Lower lobe of right lung (tissue), 2 donors: ENCODE results near the gene ZDHHC22. TPM values are rescaled to one million over a fixed set of nuclear protein-coding genes. Genes with fewer than 3 reads are reported as not detected.

Experiments used
- ATAC-seq, 2 donors: fragments of 200-7000 bp; cut with Tn5 transposase; one replicate each; pipeline ENCODE4 v1.9.1; 2020 to 2022; ENCODE audit warnings: mild to moderate bottlenecking in 2 of 2, moderate library complexity in 2 of 2
- DNase-seq: peaks from one replicate; pipeline ENCODE4 v3.0.0-alpha.2; 2020
- H3K27ac ChIP-seq: fragments of 200-600 bp; one replicate; pipeline ENCODE4 v1.8.0; 2022
- H3K27me3 ChIP-seq: fragments of 200-600 bp; one replicate; pipeline ENCODE4 v1.8.0; 2022; ENCODE audit warnings: low read depth
- H3K36me3 ChIP-seq: fragments of 200-600 bp; one replicate; pipeline ENCODE4 v1.8.0; 2022; ENCODE audit warnings: mild to moderate bottlenecking
- H3K4me1 ChIP-seq: fragments of 200-600 bp; one replicate; pipeline ENCODE4 v1.8.0; 2022
- H3K4me3 ChIP-seq: fragments of 200-600 bp; one replicate; pipeline ENCODE4 v1.8.0; 2022; ENCODE audit warnings: mild to moderate bottlenecking
- H3K9me3 ChIP-seq: fragments of 200-600 bp; one replicate; pipeline ENCODE4 v1.8.0; 2022
- intact Hi-C: fragments of 100-400 bp; cut with DNase I; formaldehyde crosslinking; loops from one replicate; pipeline ENCODE4 v1.11.0; 2022
- total RNA-seq: library from RNA; stranded (reverse); fragmentation: NEBNext Ultra II Directional; extraction: Animal tissue kit (Norgen Biotek cat#: 25700); gene quantifications from one replicate; pipeline ENCODE4 v1.2.1, GENCODE V29; 2021
- TF ChIP-seq, protein P1 (sequence below): fragments of 200-600 bp; IDR thresholded peaks from one replicate; pipeline ENCODE4 v1.8.0; 2022; ENCODE audit warnings: antibody characterized with exemption, mild to moderate bottlenecking
- donor health status: DM: no; HTN: yes; CAD: no; lungs with severe emphysema.

Gene ZDHHC22
- total RNA-seq, 1 donor from 2014 or later, result not detected

DNA sequence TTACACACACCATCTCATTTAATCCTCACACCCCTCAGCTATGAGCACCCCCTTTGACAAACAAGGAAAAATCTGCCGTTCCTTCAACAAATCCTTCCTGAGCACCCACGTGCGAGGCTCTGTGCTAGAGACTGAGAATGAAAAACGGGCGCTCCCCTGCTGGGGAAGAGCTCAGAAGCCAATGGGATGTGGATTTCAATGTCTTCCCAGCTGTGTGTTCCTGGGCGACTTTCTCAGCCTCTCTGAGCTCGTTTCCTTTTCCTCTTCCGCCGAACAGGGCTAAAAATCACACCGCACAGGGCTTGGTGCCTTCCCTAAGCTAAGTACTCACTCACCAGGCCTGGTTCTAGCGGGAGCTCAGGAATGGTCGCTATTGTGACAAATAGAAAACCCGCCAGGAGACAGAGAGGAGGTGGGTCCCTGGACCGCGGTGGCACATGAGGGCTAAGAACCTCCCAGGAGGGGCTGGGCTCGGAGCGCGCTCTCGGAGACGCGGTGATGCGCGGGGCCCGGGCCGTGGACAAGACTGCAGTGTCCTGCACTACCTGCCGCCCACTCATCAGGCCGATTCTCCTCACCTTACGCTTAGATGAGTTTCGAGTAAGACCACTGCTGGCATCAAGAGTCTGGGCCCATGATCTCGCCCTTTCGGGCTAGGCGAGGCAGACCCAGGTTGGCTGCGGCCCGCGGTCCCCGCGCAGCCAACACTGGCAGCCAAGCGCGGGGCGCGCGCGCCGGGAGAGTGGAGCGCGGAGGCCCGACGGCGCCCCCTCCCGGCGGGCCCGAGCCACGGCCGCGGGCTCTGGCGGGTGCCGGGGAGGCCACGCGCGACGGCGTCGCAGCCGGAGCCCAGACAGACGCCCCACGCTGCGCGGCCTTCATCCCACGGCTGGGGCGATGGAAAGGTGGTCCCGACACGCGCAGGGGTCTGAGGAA is 17.0 kb downstream of the ZDHHC22 start:
- Histone ChIP-seq H3K4me1 (peaks cover 29% of the 10 kb centered on the region), H3K9me3 (no peaks in the 10 kb centered on the region), H3K27me3 (peaks cover 20% of the 10 kb centered on the region), H3K4me3 (peak overlapping the region; percentile 51), H3K36me3 (no peaks in the 10 kb centered on the region), H3K27ac (no peak overlapping the region)
- TF ChIP-seq, protein P1, sequence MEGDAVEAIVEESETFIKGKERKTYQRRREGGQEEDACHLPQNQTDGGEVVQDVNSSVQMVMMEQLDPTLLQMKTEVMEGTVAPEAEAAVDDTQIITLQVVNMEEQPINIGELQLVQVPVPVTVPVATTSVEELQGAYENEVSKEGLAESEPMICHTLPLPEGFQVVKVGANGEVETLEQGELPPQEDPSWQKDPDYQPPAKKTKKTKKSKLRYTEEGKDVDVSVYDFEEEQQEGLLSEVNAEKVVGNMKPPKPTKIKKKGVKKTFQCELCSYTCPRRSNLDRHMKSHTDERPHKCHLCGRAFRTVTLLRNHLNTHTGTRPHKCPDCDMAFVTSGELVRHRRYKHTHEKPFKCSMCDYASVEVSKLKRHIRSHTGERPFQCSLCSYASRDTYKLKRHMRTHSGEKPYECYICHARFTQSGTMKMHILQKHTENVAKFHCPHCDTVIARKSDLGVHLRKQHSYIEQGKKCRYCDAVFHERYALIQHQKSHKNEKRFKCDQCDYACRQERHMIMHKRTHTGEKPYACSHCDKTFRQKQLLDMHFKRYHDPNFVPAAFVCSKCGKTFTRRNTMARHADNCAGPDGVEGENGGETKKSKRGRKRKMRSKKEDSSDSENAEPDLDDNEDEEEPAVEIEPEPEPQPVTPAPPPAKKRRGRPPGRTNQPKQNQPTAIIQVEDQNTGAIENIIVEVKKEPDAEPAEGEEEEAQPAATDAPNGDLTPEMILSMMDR, result peak; percentile 52
- ATAC-seq, result peak; percentile 81 to 83
- intact Hi-C loops, result no loop called here
- DNase-seq, result peak; percentile 68

DNA sequence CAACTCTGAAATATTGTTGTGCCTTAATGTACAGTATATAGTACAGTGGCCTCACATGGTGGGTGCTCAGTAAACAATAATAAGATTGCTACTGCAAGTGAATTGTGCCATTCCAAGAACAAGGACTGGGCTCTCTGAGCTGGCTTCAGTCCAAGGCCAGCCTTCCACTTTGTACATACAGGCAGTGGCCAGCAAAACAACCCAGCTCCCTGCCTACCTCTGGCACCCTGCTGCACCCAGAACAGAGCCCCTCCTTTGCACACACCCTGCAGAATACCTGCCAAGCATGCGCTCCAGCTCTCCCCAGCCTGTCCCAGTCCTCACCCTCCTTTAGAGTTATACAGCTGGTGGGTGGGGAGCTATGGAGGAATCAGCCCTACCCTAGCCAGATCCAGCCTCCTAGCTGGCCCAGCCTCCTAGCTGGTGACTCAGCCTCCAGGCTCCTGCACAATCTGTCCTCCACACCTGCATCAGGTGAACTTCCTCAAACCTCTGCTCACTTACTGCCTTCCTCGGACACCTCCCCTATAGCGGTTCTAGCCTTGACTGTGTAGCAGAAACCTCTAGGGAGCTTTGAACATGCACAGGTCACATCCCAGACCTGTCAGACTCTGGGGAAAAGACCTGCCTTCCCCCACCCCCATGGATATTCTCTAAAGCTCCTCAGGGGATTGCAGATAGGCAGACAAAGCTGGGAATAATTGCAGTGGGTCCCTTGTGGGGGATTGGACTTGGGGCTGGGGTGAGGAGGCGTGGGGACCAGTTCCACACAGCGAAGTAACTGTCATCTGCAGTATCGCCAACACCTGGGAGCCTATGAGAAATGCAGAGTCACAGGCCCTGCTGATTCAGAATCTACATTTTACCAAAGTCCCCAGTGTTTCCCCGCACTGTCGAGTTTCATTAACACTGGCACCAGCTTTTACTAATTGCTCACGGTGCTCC is 17.9 kb downstream of the ZDHHC22 start:
- Histone ChIP-seq H3K27me3 (peaks cover 20% of the 10 kb centered on the region), H3K9me3 (no peaks in the 10 kb centered on the region), H3K4me3 (no peak overlapping the region), H3K36me3 (peaks cover 2% of the 10 kb centered on the region), H3K4me1 (peaks cover 29% of the 10 kb centered on the region), H3K27ac (no peak overlapping the region)
- intact Hi-C loops, result no loop called here
- DNase-seq (peak; percentile 87), ATAC-seq (peak; percentile 92 to 93)
- TF ChIP-seq, protein P1, result no peak

DNA sequence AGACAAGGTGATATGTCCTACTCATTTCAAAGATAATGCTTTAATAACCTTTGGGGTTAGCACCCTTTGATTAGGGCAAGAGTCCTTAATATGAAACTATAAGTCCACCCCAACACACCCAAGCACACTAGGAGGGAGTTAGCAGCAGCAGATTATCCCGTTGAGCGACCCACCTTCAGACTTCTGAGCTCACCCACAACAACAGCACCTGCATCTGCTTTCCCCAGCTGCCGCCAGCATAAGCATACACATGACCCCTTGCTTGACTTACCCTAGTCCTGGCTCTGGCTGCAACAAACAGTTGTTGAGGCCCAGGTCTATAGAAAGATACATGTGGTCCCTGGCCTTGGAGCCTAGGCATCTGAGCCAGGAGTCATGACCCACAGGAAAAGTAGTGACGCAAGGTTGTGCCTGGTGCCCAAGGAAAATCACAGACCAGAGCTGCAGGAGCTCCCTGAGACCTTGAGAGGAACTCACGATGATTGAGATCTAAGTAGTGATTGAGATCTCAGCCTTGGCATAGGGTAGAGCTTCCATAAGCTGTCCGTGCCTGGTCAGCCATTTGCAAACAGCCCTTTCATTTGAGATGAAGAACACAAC is 19.0 kb downstream of the ZDHHC22 start:
- Histone ChIP-seq H3K27me3 (peaks cover 17% of the 10 kb centered on the region), H3K9me3 (no peaks in the 10 kb centered on the region), H3K4me1 (peaks cover 29% of the 10 kb centered on the region), H3K4me3 (no peak overlapping the region), H3K27ac (no peak overlapping the region), H3K36me3 (peaks cover 13% of the 10 kb centered on the region)
- no peak for ATAC-seq
- intact Hi-C loops, result no loop called here
- TF ChIP-seq, protein P1, result no peak
- no peak for DNase-seq

DNA sequence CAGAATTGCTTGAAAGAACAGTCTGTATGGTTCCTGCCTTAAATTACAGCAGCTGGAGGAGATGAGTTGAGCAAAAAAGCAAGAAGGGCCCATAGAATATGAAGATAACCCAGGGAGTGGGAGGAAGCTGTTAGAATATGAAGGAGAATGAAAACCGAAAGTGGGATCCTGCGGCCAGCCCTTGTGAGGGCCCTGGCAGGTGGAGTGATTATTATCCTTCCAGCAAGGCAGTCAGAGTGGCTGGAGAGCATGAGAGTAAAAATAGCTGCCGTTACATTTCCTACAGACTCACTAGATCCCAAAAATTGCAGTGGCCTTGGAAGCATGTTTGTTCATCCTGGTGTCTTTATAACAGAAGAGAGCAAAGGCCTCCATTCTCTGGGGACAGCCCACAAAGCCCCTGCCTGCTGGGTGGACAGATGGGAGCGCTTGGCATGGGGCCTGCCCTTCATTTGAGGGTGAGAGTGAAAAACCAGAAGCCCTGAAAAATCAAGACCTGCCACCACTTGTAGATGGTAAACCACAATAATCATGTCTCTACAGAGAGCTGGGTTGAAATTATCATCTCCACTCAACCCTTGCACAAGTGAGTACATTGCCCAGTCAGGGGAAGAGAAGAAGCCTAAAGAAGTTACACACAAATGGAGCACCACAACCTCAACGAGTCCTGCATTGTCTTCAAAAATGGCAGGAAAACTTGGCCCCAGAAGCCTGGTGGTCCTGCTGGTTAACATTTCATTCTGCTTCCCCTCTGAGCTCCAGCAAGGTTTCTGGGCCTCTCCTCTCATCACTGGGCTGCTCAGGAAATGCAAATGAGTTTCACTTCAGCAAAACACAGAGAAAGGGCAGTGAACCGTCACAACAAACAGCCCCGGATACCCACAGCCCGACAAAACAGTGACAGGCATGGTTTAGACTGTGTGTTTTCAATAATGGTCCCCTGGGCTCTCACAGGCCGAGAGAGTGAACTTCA is 20.5 kb downstream of the ZDHHC22 start:
- peaks cover 10% of the 10 kb centered on the region for H3K27me3 ChIP-seq
- H3K9me3 ChIP-seq, result no peaks in the 10 kb centered on the region
- intact Hi-C loops, result no loop called here
- ATAC-seq (no peak), DNase-seq (no peak)
- TF ChIP-seq, protein P1, result no peak
- H3K4me1 ChIP-seq, result peaks cover 29% of the 10 kb centered on the region
- no peak overlapping the region for H3K4me3 ChIP-seq
- H3K27ac ChIP-seq, result no peak overlapping the region
- H3K36me3 ChIP-seq, result peaks cover 28% of the 10 kb centered on the region
